SKM-1 treated with dmso at 0.1 percent for 144 hours (cell line): ENCODE measurements around the gene PEX11B.
A peak's percentile ranks its signal among the peaks of the same experiment; 100 is the strongest.

Experiments used
- DNase-seq: peaks from one replicate; lab custom pipeline; 2025; ENCODE audit not compliant: unreplicated experiment; lab: John Stamatoyannopoulos, UW

PEX11B gene, protein sequence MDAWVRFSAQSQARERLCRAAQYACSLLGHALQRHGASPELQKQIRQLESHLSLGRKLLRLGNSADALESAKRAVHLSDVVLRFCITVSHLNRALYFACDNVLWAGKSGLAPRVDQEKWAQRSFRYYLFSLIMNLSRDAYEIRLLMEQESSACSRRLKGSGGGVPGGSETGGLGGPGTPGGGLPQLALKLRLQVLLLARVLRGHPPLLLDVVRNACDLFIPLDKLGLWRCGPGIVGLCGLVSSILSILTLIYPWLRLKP

DNA sequence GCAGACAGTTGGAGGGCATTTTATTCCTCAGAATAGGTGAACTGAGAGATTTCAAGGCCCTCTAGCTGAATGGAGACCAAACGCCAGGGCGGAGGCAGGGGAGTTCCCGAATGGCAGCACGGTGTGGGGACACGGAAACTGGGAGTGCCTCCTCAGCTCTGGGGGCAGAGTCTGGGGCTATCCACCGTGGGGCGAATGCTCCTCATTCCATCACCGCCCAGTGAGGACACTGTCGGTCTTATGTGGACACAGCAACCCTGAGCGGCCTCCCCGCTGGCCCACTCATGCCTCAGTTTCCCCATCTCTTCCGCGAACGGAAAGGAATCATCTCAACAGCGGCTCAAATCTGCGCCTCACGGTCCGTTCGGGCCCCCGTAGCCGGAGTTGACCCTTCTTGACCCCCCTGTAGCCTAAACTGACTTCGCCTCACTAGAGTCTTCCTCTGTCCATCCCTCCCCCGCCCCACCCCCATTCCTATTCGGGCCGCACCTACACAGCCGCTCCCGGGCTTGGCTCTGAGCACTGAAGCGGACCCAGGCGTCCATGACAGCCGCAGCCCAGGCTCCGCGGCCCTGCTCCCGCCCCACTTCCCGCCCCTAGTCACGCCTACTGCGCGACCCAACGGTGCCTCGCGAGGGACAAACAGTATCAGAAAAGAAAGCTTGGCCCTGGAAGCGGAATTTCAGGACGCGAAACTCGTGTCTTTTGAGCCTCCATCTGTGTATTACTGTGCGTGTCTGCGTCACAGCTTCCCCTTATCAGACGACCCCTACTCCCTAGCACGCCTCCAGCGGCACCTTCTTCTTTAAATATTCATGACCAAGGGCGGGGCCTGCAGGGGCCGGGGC, at the start of gene PEX11B:
TSS of gene PEX11B (minus strand) at position 574 of the 848 bp plus-strand sequence. CDS start at position 545, 29 bp downstream.
- peak; percentile 91 for DNase-seq

DNA sequence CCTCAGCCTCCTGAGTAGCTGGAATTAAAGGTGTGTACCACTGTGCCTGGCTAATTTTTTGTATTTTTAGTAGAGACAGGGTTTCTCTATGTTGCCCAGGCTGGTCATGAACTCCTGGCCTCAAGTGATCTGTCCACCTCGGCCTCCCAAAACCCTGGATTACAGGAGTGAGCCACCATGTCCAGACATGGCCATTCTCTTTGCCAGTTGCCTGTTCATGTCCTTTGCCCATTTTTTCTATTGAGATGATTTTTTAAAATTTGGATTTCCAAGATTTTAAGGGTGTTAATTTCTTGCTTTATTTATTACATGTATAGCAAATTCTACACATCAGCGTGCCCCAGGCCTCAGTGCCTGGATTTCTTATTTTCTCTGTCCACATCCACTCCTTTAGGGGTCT, 48.8 kb upstream of the PEX11B start:
- no peak for DNase-seq

DNA sequence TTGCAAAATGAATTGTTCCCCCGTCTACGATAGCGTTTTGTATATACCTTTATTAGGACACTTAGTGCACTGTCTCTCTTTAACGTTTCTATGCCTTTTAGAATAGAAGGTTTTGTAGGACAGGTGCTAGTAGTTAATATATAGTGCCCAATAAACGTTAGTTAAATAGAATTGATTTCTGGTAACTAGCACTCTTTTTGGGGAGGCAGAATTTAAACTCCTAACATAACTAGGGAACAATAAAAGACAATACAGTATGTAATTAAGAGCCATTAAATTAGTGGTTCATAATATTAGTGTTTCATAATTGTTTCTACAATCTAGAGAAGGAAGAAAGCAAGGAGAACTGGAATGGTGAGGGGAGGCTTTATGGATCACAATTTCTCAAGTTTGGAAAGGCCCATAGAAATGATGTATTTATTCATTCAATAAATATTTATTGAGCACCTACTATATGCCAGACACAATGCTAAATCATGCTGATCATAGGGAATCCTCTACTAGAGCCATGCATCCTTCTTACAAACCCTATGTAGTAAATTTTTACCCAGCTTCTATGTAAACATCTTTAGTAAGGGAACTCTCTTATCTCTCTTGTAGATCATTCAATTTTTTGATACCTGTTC, 46.7 kb upstream of the PEX11B start:
- no peak for DNase-seq

DNA sequence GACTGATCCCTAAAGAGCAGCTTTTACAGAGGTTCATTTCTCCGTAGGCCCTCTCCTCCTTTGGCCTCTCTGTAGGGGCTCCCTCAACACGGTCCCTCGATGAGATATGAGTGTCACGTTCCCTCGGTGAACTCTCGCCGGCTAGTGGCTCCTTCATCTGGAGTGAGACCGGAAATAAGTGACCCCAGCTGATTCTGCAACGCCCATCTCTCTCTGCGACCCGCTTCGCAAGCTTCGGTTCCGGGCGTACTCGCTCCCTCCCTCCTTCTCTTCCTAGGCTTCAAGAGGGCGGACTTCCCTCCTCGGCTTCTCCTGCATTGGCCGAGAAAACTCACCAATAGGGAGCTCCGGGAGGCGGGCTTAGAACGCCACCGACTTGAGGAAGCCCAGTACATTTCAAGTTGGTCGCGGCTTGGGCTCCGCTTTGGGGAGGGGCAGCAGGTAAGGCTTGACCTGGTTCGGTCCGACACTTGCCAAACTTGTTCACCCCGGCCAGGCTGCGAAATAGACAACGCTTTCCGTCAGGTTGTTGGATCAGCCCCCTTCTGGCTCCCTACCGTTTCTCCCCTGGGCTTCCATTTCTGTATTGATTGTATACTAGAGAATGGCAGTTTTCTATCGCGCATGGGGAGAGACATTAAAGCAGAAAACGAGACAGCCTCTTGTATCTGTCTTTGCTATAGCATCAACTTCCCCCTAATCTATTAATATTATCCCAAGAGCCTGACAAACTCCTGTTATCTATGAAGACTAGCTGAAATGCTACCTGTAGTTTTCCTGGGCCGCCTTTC, 46.0 kb upstream of the PEX11B start, which contains the start of the genes ANKRD34A and POLR3GL:
TSS of gene ANKRD34A (minus strand) at position 248 of the 791 bp plus-strand sequence. CDS start 2,816 bp downstream, outside the sequence.
TSS of gene POLR3GL (plus strand) at position 363 of the 791 bp plus-strand sequence. CDS start 10,176 bp downstream, outside the sequence.
- peak; percentile 95 for DNase-seq

DNA sequence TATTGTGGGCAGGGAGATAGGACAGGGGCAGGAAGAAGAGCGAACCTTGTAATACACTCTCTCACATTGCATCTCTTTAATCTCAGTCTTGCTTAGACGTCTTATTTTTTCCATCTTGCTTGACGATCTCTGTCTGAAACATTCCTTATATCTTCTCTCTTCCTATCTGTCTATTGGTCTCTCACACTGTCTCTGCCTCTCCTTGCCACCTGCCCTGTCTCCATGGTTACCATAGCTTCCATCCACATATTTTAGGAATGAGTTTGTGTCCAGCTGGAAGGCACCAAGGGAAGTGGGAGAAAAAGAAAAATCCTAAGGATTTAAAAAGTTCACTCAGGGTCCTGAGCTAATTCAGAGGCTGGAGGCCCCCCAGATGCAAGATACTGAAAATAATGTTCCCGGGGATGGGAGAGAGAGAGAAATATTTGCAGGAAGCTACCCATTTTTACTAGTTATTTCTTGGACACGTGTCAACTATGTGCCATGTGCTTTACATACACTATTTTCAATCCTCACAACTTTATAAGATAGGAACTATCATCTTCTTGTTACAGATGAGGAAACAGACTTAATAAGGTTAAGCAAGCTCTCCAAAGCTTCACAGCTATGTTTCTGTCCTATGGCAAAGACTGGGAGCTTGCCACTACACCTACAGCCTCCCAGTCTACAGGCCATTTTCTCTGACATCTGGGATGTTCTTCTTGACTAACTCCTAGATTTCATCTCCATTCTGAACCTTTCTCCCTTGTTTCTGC, 44.9 kb upstream of the PEX11B start:
- DNase-seq: no peak

DNA sequence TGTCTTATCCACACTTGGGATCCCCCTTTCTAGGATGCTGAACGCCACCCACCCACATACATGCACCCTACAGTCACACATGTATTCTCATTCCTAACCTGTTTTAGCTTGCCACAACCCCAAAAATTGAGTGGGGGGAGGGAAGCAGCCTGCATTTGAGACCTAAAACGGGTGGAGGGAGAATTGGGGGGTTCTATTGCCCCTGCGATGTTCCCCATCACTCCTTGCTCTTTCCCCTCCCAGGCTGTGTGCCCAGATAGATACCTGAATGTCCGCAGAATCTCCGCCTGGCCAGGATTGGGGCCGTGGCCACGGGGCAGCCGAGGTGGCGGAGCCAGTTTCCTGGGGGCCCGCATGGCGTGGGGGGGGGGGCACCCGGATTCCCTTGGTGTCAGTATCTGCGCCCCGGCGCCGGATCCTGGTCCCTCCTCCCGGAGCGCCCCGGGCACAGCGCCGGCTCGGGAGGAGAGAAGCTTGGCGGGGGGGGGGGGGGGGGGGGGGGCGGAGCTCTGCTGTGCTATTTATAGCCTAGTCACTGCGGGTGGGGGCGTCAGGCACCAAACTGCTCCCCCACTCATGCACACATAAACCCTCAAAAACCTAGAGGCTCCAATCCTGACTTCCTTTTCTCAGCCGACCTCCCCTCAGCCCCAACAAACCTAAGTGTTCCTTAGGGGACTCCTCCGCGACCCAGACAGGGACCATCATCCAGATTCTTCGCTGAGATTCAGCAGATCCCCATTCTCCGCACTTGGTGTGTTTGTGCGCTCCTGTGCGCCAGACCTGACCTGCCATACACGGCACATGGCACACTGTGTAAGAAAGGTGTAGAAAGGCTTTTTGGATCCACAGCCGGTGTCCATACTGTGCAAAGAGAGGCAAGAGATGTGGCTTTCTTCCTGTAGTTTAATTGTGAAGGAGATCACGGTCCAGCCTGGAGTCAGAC, 43.9 kb upstream of the PEX11B start:
- DNase-seq: no peak

DNA sequence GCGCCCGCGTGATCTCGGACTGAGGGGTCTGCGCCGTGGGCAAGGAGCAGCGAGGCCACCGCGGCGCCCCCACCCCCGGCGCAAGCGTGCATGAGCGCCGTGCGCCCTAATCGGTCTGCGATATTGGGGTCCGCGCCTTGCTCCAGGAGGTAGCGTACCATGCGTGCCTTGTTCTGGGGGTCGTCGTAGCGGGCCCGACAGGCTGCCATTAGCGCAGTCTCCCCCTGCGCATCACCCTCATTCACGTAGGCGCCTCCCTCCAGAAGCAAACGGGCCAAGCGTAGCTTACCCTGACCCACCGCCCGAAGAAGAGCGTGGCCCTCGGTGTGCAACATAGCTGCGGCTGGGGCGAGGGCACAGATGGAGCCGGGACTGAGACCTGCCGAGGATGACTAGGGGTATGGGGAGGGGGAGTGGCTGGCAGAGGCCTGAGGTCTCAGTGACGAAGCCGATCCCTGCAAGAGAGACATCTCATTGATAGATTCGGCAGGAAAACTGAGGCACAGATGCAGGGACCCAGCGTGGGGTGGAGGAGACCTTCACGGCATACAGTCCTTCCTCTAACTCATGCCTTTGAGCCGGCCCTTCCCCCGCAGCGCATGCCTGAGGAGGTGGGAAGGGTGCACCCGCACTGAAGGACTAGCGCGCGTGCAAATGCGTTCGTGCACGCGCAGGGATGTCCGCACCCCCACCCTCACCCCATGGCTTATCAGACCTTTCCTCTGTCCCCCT, 43.1 kb upstream of the PEX11B start:
- no peak for DNase-seq

DNA sequence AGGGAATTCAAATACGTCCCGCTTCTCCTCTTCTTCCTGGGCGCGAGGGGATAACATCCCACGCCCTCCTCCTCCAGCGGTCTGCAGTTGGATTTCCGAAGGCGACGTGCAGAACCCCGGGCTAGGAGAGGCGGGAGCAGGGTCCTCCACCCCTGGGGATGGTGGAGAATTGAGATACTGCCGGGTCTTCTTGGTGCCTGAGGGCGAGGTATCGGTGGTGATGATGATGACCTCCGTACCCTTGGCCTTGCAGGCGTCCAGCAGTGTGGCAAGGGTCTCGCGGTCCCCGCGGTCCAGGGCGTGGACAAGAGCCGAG, 42.5 kb upstream of the PEX11B start:
- DNase-seq: no peak

DNA sequence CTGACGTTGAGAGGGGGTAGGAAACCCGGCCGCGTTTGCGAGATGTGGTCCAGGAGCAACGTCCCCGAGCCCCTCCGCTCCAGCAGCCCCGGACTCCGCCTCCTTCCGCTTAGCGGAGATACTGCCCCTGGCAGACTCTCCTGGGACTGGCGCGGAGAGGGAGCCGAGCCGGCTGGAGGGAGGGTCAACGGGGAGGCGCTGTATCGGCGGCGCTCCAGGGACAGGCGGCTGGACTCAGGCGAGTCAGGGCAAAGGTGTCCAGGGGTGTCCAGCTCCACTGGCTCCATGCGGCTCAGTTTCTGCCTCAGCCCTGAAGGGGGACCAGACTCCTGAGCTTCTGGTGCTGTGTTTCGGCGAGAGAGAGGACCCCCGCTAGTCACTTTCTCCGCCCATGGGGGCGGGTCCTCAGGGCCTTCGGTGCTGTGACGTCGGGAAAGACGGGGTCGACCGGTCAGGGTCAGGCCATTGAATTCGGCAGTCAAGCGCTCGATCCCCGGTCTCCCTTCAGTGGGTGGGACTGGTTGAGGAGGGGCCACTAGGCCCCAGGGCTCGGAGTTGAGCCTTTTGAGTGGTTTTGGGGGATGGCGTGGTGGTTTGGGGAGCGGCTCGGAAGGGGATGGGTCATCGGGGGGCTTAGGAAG, 42.1 kb upstream of the PEX11B start:
- DNase-seq: peak; percentile 65

DNA sequence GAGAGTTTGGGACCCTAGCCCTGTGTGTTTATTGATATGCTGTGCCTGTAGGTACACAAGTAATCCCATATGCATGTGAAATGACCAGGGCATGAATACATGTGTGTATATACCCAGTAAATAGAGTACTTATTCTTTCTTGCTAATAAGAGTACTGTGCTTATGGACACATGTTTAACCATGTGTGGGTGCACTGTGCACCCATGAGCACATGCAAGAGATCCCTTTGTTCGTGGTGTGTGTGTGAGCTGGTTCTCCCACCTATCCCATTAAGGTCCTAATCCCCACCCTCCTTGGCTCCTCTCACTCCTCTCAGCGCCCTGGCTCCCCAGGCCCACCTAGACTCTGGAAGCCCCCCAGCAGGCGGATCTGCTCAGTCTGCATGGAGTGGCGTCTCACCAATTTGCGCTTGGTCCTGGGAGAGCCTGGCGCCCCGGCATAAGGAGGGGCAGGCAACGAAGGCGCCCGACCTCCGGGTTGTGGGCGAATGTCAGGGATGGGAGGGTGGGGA, 41.5 kb upstream of the PEX11B start:
- DNase-seq: no peak

DNA sequence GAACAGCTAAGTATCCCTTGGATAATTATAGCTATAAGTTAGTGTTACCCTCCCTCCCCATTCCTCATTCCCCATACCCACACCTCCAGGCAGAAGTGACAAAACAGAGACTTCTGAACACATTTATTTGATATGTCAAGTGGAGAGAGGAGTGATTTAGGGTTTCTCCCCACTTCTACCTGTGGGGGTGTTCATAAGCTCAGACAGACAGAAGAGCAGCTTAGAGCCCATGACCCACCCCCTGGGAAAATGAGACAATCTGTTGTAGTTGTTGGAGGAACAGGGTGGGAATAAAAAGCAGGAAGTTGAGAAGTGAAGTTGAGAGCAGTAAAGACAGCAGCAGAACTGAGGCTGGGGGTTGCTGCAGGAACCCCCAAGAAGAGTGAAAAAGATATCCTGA, 40.8 kb upstream of the PEX11B start:
- DNase-seq: no peak

DNA sequence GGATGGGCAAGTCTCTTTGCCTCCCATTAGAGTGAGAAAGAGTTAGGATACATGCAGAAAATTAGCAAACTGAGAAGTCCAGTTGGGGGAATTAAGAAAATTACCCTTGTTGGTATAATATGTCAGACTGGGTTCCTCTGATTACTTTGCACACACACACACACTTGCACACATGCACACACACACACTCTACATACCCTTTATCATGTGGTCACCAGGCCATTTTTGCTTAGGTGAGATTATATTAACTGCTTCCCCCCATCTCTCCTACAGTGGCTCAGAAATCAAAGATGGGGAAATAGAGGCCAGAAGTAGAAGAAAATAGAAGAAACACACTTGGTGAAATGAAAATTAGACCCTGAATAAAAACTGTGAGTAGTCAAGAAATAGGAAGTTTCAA, 40.2 kb upstream of the PEX11B start:
- DNase-seq: no peak

DNA sequence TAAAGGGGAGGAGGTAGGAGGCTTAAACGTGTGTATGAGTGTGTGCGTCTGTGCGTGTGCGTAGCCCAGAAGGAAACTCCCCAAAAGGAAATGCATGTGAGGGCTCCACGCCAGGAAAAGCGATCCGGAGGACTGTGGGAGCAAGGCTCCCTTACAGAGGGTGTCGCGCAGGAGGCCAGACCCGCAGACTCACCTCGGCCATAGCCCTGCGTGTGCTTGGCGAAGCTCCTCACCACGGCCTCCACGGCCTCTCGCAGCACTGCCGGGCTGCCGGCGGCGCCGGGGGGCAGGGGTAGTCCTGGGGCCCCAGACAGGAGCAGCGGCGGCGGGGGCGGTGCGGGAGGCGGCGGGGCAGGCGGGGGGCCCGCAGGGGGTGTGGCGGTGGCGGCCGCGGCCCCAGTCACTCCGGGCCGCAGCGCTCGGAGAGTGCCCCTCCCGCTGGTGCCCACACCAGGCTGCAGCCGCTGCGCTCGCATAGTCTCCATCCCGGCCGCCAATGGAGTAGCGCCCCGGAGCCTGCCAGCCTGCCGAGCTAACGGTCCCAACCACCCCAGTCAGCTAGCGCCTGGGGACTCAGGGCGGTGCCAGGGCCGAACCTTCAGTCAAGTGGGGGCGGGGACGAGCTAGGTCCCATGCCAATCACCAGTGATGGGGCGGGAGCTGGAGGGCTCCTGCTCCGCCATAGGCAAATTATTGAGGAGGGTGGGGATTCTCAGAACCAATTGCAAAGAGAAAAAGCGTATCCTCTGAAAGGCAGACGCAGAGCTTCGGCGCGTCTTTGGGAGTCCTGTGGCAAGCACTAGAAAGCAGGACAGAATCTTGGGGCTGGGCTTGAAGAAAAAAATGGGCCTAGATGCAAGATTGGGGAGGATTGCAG, 39.2 kb upstream of the PEX11B start, which contains the start of gene LIX1L:
TSS of gene LIX1L (minus strand) at position 575 of the 877 bp plus-strand sequence. CDS start at position 485, 90 bp downstream.
- DNase-seq: peak; percentile 98

DNA sequence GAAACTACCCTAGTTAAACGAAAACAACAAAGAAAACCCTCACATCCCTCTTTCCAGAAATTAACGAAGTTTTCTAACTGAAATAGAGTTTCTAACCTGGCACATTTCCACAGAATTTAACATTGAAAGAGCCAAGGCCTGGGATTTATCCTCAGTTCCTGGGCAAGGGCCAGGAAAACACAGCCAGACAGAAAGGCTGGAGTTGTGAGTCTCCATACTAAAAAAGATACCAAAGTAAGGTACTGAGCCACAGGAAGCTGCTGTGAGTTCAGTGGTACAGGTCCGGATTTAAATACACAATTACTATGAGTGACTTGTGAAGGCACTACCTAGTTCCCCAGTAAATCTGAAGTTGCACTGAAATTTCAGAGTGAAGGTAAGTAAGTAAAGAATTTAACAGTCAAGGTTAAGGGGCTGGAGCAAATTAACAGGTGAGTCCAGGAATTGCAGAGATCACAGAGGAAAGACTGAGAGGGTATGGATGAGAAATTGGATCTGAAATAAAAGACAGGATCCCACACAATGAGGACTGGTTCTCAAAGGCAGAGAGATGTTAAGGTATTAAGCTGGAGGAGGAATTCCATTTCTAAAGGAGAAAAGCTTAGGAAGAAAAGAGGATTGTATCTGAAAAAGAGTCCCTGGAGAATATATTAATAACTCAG, 38.4 kb upstream of the PEX11B start:
- DNase-seq: no peak

DNA sequence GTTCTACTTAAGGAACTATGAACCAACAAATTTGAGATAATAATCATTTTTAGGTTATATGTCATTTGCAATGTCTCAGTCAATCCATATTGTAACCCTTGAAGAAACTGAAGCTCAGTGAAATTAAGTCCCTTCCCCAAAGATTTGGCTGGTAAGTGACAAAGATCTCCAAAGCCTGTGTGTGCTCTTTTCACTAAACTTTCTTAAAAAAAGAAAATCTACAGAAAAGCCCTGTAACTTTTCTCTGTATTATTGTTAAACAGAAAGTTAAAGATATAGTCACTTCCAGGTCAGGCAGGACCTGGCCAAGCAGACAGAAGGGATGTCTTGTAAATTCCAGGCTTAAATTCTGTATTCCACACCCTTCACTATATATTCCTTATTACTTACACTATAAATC, 37.8 kb upstream of the PEX11B start:
- no peak for DNase-seq

DNA sequence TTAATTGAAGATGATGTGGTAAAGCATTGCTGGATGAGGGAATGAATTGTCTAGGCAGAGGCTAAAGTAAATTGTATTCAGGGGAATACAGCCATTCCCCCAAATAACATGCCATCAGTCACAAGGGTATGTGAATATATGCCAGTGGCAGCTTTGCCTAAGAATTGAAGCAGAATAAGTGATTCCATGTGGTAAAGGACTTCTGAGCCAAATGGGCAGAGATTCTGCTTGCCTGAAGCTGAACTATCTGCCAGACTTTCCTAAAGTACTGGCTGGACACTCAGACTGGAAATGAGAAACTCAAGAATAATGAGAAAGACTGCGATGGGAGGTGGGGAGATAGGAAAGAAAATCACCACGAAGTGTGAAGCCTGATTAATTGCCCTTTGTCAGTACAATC, 36.9 kb upstream of the PEX11B start:
- DNase-seq: no peak
